Activated CD4-positive, CD25-positive, alpha-beta regulatory T cell treated with anti-CD3 and anti-CD28 coated beads, Interleukin-2, amount 50 U/mL, for 72 hours (primary cell): ENCODE measurements around the gene WFIKKN2.

Experiments
- DNase-seq: peaks from one replicate; pipeline ENCODE4 v3.0.0; 2021

Gene WFIKKN2

DNA sequence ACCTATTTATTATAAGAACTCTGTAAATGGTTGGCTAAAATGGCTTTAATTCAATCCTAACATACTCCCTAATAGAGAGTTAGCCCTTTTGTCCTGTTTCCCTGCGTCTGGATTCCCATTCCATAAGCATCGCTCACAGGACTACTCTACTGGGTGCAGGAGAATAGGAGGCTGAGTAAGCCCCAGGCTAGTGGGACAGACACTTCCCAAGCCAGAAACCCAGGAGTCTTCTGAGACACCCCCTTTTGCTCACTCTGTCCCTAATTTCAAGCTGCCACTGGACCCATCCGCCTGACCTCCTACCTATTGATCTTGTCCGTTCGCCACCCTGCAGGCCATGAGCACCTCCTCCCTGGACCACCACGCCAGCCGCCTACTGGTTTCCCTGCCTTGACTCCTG lies 47.5 kb downstream of the WFIKKN2 start:
- DNase-seq = no peak

GRCh38 chr17:50883850-50884438 lies 48.6 kb downstream of the WFIKKN2 start:
- DNase-seq = no peak

GRCh38 chr17:50884439-50885311 lies 49.3 kb downstream of the WFIKKN2 start:
- DNase-seq = no peak

DNA sequence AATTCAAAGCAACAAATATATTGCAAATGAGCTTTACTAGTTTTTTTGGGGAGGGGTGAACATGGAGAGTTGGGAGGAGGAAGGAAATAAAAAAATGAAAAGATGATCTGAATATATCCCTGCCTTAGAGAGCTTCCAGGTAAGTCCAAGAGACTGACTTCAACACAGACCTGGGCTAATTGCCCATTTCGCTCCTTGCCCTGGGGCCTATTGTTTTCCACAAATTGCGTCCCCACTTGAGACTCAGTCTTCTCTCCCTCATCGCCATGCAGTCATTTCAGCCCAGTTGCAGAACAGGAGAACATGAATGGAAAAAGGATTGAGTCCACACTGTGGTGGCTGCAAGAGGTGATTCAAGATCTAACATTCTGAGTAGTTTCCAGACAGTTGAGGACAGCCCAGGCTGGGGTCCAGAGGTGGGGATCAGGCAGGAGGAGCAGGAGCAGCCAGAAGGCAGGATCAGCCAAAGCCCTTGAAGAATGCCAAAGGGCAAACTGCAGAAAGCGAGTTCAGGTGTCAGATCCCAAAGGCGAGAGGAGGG lies 52.4 kb downstream of the WFIKKN2 start:
- no peak for DNase-seq

GRCh38 chr17:50889528-50890118 lies 54.2 kb downstream of the WFIKKN2 start:
- DNase-seq = no peak

GRCh38 chr17:50890675-50891516 lies 55.5 kb downstream of the WFIKKN2 start:
- DNase-seq = no peak

DNA sequence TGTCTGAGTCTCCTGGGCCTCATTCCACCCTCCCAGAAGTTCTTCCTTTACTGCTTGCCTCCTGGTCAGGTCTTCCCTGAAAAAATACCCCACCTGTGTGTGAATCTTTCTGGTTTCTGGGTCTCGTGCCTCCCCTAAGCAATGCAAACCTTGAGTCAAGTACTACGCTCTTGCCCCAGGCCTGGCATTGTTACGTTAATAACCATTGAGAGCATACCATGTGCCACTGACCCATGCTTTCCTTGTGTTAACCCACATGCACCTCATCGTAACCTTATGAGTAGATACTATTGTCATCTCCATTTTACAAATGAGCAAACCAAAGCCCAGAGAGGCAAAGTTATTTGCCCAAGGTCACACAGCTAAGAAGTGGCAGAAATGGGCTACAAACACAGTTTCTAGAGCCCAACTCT lies 56.2 kb downstream of the WFIKKN2 start:
- no peak for DNase-seq
